Measurements from ENCODE around the gene FARP1.

The FARP1 gene

GRCh38 chr13:98446234-98446621 is 303.3 kb downstream of the FARP1 start:
- CTCF ChIA-PET = interaction anchor here (1.2 to 5.4 kb wide), 10 partner anchors 12 to 394 kb away, joined by 3 to 142 read pairs (median 6); no protein-coding TSS in a partner anchor
- H3K27me3 Mint-ChIP-seq = no peaks in the 10 kb centered on the region
- H3K27ac Mint-ChIP-seq = peak overlapping the region; percentile 81
- no peak overlapping the region for H3K4me3 Mint-ChIP-seq
- peaks cover 12% of the 10 kb centered on the region for H3K36me3 Mint-ChIP-seq
- DNase-seq = no peak
- peaks cover 27% of the 10 kb centered on the region for H3K4me1 Mint-ChIP-seq
- no peaks in the 10 kb centered on the region for H3K9me3 Mint-ChIP-seq

GRCh38 chr13:98447130-98447529 is 304.2 kb downstream of the FARP1 start:
- Mint-ChIP-seq H3K27me3 (no peaks in the 10 kb centered on the region), H3K9me3 (no peaks in the 10 kb centered on the region), H3K27ac (peak overlapping the region; percentile 81), H3K4me3 (no peak overlapping the region), H3K36me3 (peaks cover 21% of the 10 kb centered on the region), H3K4me1 (peaks cover 36% of the 10 kb centered on the region)
- CTCF ChIA-PET = interaction anchor here (0.9 to 5.4 kb wide), 4 partner anchors 19 to 241 kb away, joined by 3 to 142 read pairs (median 18); no protein-coding TSS in a partner anchor
- no peak for DNase-seq

- no peaks in the 10 kb centered on the region for H3K27me3 Mint-ChIP-seq
- no peak overlapping the region for H3K4me3 Mint-ChIP-seq
- CTCF ChIA-PET = interaction anchor here (0.7 to 5.4 kb wide), 5 partner anchors 18 to 240 kb away, joined by 3 to 142 read pairs (median 4); no protein-coding TSS in a partner anchor
- H3K4me1 Mint-ChIP-seq = peaks cover 38% of the 10 kb centered on the region
- no peak for DNase-seq
- H3K9me3 Mint-ChIP-seq = no peaks in the 10 kb centered on the region
- H3K27ac Mint-ChIP-seq = peak overlapping the region; percentile 45
- peaks cover 31% of the 10 kb centered on the region for H3K36me3 Mint-ChIP-seq
These were observed 305.2 kb downstream of the FARP1 start for GRCh38 chr13:98447881-98448641.

GRCh38 chr13:98448642-98448928 is 305.7 kb downstream of the FARP1 start:
- no peak overlapping the region for H3K4me3 Mint-ChIP-seq

GRCh38 chr13:98449273-98449672 is 306.4 kb downstream of the FARP1 start:
- Mint-ChIP-seq H3K36me3 (peaks cover 37% of the 10 kb centered on the region), H3K27ac (peak overlapping the region; percentile 65), H3K27me3 (no peaks in the 10 kb centered on the region), H3K4me3 (no peak overlapping the region), H3K9me3 (no peaks in the 10 kb centered on the region), H3K4me1 (peaks cover 35% of the 10 kb centered on the region)
- DNase-seq = no peak
- CTCF ChIA-PET = interaction anchor here (3.9 kb wide), 1 partner anchor 204 kb away, joined by 20 read pairs; no protein-coding TSS in a partner anchor

More at GRCh38 chr13:98448642-98448928, 305.7 kb downstream of the FARP1 start:
- no peak for DNase-seq
- H3K27me3 Mint-ChIP-seq = no peaks in the 10 kb centered on the region
- H3K36me3 Mint-ChIP-seq = peaks cover 35% of the 10 kb centered on the region
- peaks cover 38% of the 10 kb centered on the region for H3K4me1 Mint-ChIP-seq
- no peak overlapping the region for H3K27ac Mint-ChIP-seq
- H3K9me3 Mint-ChIP-seq = no peaks in the 10 kb centered on the region
- CTCF ChIA-PET = interaction anchor here (0.7 to 5.4 kb wide), 3 partner anchors 18 to 224 kb away, joined by 3 to 142 read pairs (median 4); no protein-coding TSS in a partner anchor

- Mint-ChIP-seq H3K27ac (peak overlapping the region; percentile 7), H3K4me3 (no peak overlapping the region), H3K27me3 (no peaks in the 10 kb centered on the region), H3K9me3 (no peaks in the 10 kb centered on the region), H3K4me1 (peaks cover 35% of the 10 kb centered on the region), H3K36me3 (peaks cover 45% of the 10 kb centered on the region)
- CTCF ChIA-PET = interaction anchor here (1.0 to 3.9 kb wide), 3 partner anchors 17 to 594 kb away, joined by 3 to 20 read pairs (median 12); no protein-coding TSS in a partner anchor
- DNase-seq = no peak
These were observed 307.1 kb downstream of the FARP1 start for GRCh38 chr13:98450026-98450425.

GRCh38 chr13:98450539-98451111 is 307.7 kb downstream of the FARP1 start:
- Mint-ChIP-seq H3K27ac (peak overlapping the region; percentile 22), H3K27me3 (no peaks in the 10 kb centered on the region), H3K9me3 (no peaks in the 10 kb centered on the region), H3K4me3 (no peak overlapping the region), H3K36me3 (peaks cover 51% of the 10 kb centered on the region), H3K4me1 (peaks cover 30% of the 10 kb centered on the region)
- CTCF ChIA-PET = interaction anchor here (0.9 to 3.9 kb wide), 4 partner anchors 16 to 595 kb away, joined by 3 to 20 read pairs (median 8); no protein-coding TSS in a partner anchor
- peak; percentile 47 for DNase-seq

GRCh38 chr13:98451676-98452470 is 309.0 kb downstream of the FARP1 start:
- Mint-ChIP-seq H3K27ac (peak overlapping the region; percentile 22), H3K4me1 (peaks cover 20% of the 10 kb centered on the region), H3K4me3 (no peak overlapping the region), H3K9me3 (no peaks in the 10 kb centered on the region), H3K36me3 (peaks cover 57% of the 10 kb centered on the region), H3K27me3 (no peaks in the 10 kb centered on the region)
- DNase-seq = no peak
- CTCF ChIA-PET = interaction anchor here (1.8 to 3.9 kb wide), 2 partner anchors 15 to 201 kb away, joined by 12 to 20 read pairs; no protein-coding TSS in a partner anchor

- H3K27me3 Mint-ChIP-seq = no peaks in the 10 kb centered on the region
- H3K9me3 Mint-ChIP-seq = no peaks in the 10 kb centered on the region
- H3K4me3 Mint-ChIP-seq = no peak overlapping the region
- H3K4me1 Mint-ChIP-seq = peaks cover 20% of the 10 kb centered on the region
- no peak overlapping the region for H3K27ac Mint-ChIP-seq
- peaks cover 56% of the 10 kb centered on the region for H3K36me3 Mint-ChIP-seq
- DNase-seq = no peak
- CTCF ChIA-PET = interaction anchor here (3.9 kb wide), 1 partner anchor 200 kb away, joined by 20 read pairs; no protein-coding TSS in a partner anchor
These were observed 310.3 kb downstream of the FARP1 start for GRCh38 chr13:98452851-98453843.

- Mint-ChIP-seq H3K27me3 (no peaks in the 10 kb centered on the region), H3K36me3 (peaks cover 60% of the 10 kb centered on the region), H3K9me3 (no peaks in the 10 kb centered on the region), H3K4me1 (peaks cover 20% of the 10 kb centered on the region), H3K4me3 (no peak overlapping the region), H3K27ac (peak overlapping the region; percentile 49)
- DNase-seq = no peak
- CTCF ChIA-PET = interaction anchor here (0.8 to 3.0 kb wide), 3 partner anchors 9 to 233 kb away, joined by 3 to 10 read pairs (median 6); no protein-coding TSS in a partner anchor
These were observed 311.5 kb downstream of the FARP1 start for GRCh38 chr13:98454389-98454881.

- CTCF ChIA-PET = interaction anchor here (3.0 kb wide), 1 partner anchor 11 kb away, joined by 10 read pairs; no protein-coding TSS in a partner anchor
- Mint-ChIP-seq H3K27ac (peak overlapping the region; percentile 15), H3K4me1 (peaks cover 8% of the 10 kb centered on the region), H3K36me3 (peaks cover 67% of the 10 kb centered on the region), H3K9me3 (no peaks in the 10 kb centered on the region), H3K27me3 (no peaks in the 10 kb centered on the region), H3K4me3 (no peak overlapping the region)
- DNase-seq = no peak
These were observed 313.5 kb downstream of the FARP1 start for GRCh38 chr13:98456413-98456845.

- H3K27me3 Mint-ChIP-seq = no peaks in the 10 kb centered on the region
- CTCF ChIA-PET = interaction anchor here (3.0 kb wide), 1 partner anchor 12 kb away, joined by 10 read pairs; no protein-coding TSS in a partner anchor
- H3K27ac Mint-ChIP-seq = no peak overlapping the region
- H3K9me3 Mint-ChIP-seq = no peaks in the 10 kb centered on the region
- DNase-seq = no peak
- H3K4me3 Mint-ChIP-seq = no peak overlapping the region
- peaks cover 2% of the 10 kb centered on the region for H3K4me1 Mint-ChIP-seq
- peaks cover 63% of the 10 kb centered on the region for H3K36me3 Mint-ChIP-seq
These were observed 314.2 kb downstream of the FARP1 start for GRCh38 chr13:98457053-98457452.

Data from activated naive CD4-positive, alpha-beta T cell treated with anti-CD3 and anti-CD28 coated beads, Interleukin-2, amount 10 ng/mL, durations not matched to agents 7 days and 5 days (primary cell).